DMS153 treated with DMSO at 0.1 percent for 48 hours (cell line): ENCODE measurements around the gene KRT86.
"Not testable (repeated sequence)": the region's sequence is repeated elsewhere in the genome, so short reads cannot be mapped to it uniquely, and the experiment has no call there.

Experiments
- DNase-seq: peaks from one replicate; lab custom pipeline; 2025; ENCODE audit not compliant: unreplicated experiment; lab: John Stamatoyannopoulos, UW

KRT86 gene

DNA sequence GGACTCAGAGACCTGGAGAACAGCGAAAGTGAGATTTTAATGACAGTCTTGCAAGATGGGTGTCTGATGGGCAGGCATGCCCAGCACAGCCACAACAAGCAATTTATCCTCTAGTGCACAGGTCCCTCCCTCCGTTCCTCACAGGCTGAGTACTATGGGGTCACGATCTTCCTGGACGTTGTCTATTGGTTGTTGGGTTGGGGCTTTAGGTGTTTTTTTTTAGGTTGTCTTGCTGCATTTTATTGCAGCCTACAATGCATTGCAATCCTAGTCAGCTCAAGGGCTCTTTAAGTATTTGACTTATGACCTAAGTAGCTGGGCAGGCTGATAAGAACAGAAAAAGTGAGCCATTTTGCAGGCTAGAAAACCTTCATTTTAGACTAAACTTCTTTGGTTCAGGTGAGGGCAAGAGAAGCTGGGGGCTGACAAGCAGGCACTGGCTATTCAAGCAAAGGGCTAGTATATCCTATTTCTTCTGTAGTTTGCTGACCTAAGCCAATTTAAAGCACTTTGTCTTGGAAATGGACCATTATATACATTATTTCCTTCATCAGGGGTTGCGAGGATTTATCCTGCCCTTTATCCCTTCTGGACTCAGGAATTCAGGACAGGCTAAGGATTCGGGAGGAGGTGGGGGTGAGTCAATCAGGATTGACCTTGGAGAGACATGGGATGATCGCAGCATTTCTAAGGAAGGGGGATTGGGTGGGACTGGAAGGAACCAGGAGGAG is 35.4 kb upstream of the KRT86 start:
- DNase-seq: no peak

DNA sequence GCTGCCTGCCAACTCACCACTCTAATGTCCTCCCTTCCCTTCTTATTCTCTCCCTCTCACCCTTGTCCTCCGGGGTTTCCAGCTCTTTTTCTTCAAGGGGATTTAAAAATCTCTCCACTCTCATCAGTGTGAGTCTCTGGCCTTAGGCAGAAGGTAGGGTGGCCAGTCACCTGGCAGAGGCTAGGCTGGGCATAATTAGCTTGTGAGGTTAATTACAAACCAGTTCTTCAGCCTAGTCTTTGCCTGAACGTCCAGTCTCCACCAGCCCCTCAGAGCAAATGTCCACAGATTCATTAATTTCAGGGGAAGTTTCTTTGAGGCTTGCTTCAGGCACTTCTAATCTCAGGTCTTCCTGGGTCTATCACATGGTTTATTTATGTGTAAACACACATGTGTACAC is 34.7 kb upstream of the KRT86 start:
- no peak for DNase-seq

DNA sequence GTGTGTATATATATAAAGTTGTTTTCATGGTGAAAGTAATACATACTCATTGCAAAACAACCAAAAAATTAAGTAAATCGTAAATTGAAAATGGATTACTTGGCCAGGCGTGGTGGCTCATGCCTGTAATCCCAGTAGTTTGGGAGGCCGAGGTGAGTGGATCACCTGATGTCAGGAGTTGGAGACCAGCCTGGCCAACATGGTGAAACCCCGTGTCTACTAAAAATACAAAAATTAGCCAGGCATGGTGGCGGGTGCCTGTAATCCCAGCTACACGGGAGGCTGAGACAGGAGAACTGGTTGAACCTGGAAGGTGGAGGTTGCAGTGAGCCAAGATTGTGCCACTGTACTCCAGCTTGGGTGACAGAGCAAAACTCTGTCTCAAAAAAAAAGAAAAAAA is 34.2 kb upstream of the KRT86 start:
- not testable (repeated sequence) for DNase-seq

DNA sequence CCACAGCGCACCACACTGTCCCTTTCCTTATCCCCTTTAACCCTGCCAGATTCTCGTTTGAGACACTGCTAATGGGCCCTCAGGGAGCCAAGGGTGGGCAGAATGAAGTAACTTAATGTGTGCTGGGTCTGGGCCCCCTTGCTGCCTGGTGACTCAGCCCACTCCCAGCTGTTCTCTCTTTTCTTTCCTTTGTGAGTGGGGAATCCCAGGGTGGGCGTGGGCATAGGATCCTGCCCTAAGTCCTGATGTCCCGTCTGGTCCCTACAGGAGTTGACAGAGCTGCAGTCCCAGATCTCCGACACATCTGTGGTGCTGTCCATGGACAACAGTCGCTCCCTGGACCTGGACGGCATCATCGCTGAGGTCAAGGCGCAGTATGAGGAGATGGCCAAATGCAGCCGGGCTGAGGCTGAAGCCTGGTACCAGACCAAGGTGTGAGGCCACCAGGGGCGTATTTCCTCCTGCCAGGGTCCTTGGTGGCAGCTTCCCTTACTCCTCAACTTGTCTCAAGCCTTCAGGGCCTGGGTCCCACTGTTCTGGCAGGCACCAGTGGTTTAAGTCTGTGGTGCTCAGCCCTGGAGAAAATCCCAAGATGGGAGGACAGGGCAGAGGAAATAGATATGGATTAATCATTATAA is 33.1 kb upstream of the KRT86 start:
- DNase-seq: no peak

DNA sequence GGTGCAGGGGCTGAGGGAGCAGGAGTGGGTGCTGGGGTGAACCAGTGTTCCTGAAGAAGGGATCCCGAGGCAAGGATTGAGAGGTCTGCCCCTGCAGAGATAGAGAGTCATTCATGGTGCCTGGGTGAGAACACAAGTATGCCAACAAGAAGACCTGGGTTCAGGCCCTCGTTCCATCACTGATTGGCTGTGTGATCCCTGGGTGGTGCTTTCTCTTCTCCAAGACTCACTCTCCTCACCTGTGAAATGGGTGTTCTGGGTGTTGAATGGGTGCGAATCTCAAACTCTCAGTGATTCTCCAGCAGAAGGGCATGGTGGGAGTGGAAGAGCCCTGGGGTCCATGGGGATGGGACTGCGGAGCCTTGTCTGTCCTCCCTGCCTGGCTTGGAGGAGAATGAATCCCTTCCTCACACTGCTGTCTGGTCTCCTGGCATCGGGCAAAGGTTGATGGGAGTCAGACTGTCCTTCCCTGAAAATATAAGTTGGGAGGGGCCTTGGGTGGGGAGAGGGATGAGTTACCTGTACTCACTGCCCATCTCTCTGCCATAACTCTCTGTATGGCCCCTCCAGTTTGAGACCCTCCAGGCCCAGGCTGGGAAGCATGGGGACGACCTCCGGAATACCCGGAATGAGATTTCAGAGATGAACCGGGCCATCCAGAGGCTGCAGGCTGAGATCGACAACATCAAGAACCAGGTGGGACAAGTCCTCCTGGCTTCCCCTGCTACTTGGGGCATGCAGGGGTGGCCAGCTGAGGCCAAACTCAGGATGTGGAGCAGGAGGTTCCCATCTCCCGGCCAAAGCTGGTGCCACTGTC is 31.8 kb upstream of the KRT86 start:
- no peak for DNase-seq

DNA sequence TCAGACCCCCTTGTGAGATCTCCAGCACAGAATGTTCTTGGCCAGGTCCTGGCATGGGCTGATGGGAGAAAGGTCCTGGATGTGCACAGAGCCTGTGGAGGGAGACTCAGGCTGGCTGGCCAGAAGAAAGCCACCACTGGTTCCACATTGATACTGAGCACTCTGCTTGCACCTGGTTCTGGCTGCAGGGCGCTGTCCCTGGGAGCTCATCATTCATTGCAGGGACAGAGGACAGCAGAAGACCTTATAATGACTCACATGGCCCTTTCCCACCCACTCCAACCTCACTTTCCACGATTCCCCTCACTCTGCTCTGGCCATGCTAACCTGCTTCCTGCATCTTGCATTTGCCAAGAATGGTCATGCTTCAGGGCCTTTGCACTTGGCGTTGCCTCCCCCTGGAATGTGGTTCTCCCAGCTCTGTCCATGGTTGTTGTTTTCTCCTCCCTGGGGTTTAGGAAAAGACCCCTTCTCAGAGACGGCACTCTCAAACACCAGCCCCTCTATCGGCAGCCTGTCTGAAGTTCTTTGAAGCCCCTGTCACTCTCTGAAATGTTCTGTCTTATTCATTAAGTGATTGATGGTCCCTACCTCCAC is 31.1 kb upstream of the KRT86 start:
- no peak for DNase-seq

DNA sequence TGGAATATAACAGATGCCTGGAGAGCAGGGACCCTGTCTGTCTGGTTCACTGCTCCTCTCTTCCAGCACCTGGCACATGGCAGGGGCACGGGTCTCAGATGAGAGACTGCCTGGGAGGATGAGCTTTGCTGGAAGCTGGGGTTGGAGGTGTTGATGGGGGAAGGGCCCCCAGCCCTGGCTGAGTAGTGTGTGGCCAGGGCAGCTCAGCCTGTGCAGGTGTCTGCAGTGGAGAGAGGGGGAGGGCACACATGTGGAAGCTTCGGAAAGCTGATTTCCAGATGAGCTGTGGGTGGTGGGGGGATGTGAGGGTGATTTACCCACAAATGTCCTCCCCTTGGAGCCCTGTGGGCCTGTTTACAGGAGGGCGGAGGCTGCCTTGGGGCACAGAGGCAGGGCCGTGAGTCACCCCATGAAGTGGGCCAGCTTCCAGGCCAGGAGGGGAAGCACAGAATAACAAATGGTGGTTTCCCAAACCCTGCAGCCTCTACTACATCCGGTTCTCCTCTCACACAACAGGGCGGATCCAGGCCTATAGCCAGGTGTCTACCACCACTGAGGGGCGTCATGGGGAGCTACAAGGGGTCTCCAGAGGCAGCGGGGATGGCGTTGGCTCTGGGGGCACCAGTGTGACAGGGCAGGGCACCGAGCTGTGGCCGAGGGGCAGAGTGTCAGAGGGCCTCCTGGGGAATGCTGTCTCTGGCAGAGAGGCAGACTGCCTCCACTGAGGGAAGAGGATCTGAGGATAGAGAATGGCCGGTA is 30.4 kb upstream of the KRT86 start:
- peak; percentile 67 for DNase-seq

DNA sequence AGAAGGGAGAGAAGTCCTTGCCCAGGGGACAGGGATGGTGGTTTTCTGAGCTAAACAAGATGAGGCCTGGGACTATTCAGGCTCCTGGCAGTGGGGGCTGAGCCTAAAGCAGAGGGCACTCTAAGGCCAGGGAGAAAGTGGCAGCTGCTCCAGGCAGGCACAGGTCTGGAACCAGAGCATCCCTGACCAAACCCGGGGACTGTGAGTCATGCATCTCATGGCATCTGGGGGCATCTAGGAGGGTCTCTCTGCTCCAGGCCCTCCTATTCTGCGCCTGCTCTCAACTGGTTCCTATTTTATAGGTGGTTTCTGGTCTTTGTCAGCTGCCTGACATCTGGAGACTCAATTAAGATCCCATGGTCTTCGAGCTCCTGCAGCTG is 29.8 kb upstream of the KRT86 start:
- DNase-seq: no peak

DNA sequence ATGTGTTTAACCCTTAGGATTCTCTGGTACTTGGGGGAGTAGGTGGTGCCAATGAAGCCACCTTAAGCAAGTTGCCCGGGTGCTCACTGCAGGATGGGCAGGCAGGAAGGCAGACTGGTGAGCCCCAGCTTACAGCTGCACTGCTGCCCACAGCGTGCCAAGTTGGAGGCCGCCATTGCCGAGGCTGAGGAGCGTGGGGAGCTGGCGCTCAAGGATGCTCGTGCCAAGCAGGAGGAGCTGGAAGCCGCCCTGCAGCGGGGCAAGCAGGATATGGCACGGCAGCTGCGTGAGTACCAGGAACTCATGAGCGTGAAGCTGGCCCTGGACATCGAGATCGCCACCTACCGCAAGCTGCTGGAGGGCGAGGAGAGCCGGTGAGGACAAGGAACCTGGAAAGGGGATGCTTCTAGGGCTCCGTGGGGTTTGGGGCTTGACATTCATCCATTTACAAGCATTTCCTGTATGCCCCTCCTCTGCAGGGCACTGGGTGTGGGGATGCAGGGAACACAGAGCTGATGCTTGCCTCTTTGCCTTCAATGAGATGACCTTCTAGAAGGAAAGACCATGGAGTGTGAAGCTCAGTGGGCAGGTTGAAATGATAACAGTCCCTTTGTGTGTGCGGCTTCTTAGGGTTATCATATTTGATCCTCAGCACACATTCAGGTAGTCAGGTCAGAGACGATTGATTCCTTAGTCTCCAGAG is 29.0 kb upstream of the KRT86 start:
- no peak for DNase-seq

DNA sequence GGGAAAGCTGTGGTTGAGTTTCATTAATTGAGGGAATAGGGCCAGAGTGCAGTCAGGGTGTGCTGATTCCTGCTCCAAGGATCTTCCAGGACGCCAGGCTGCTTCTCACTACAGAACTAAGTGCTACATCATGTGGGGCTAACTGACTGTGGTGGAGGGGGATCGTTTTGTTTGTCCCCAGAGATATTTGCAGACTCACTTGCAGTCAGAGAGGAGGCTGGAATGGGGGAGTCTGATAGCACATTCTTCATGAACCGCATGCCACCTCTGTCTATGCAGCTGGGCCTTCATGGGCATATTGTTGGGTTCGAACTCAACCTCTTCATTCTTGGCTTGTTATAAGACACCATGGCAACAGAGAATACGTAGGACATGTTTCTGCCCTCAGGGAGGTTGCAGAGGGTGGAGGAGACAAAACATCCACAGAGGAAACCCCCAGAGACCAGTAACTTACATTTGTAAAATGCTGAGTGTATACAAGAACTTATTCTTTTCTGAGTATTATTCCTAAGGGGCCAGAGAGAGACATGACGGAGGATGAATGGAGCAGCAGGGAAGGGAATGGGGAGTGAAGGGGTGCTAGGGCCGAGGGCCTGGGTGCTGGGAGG is 28.4 kb upstream of the KRT86 start:
- DNase-seq: no peak

DNA sequence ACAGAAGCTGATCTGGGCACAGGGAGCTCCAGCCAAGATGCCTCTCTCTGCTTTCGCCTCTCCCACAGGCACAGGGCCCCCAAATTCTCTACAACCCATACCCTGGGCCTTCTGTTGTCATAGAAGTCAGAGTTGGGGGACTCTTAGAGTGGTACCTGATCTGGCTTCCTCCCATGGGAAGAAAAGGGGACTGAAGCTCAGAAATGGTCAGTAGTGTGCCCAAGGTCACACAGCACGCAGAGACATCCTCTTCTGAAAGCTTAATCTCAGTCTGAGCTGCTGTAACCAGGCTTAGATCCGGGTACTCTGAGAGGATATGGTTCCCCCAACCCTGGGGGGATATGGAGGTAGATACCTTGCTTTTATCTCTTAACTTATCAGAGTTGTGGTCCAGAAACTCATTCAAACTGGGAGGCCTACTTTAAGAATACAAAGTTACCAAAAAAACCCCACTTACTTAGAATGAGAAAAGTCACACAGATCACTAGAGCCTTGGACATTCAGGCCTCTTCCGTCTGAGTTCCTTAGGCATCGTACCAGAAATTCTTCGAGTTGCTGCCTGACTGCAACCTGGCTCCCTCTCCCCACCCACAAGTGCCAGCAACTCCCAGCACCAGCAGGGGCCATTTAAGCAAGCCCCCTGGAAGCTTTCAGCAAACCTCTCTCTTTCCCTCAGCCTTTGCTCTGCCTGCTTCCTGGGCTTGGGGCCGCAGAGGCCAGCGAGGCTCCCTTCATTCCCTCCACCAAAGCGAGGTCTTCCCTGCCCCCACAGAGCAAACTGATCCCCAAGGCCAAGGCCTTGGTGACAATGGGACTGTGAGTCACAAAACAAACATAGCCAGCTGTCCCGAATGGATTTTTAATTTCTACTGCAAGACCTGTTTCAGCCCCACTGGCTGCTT is 27.5 kb upstream of the KRT86 start:
- DNase-seq: peak; percentile 87

DNA sequence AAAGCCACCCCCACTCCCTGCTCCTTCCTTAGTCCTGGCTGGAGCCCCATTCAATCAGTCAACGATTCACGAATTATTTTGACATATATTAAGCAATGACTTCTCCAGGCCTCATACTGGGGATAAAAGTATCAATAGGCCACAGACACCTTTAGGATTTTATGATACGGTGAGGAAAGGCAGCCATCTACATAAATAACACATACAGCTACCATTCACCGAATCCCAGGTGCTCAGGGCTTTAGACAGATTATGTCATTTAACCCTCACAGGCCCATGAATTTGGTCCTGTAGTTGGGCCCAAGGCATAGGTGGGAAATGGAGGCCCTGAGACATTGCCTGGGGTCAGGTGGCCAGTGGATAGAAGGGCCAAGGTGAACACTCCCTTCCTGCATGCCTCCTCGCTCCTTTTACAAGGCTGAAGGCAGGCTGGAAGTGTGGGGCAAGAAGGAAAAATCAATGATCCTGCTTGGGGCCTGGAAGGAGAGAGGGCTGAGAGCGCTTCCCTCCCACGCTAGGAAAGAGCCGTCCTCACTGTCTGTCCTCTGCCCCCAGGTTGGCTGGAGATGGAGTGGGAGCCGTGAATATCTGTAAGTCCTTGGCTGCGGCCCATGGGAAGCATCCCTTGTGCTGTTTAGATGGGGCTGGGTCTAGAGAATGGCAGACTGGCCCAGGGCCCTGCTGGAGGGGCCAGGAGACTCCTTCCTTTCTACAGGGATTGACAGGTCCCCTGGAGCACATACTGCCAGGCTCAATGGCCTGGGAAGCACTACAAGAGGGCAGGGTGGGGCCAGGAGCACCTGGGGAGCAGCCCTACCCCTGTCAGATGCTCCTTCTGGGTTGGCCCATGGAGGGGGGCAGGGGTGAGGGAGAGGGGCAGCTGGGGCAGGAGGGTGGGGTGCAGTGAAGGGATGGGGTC is 26.6 kb upstream of the KRT86 start:
- no peak for DNase-seq

DNA sequence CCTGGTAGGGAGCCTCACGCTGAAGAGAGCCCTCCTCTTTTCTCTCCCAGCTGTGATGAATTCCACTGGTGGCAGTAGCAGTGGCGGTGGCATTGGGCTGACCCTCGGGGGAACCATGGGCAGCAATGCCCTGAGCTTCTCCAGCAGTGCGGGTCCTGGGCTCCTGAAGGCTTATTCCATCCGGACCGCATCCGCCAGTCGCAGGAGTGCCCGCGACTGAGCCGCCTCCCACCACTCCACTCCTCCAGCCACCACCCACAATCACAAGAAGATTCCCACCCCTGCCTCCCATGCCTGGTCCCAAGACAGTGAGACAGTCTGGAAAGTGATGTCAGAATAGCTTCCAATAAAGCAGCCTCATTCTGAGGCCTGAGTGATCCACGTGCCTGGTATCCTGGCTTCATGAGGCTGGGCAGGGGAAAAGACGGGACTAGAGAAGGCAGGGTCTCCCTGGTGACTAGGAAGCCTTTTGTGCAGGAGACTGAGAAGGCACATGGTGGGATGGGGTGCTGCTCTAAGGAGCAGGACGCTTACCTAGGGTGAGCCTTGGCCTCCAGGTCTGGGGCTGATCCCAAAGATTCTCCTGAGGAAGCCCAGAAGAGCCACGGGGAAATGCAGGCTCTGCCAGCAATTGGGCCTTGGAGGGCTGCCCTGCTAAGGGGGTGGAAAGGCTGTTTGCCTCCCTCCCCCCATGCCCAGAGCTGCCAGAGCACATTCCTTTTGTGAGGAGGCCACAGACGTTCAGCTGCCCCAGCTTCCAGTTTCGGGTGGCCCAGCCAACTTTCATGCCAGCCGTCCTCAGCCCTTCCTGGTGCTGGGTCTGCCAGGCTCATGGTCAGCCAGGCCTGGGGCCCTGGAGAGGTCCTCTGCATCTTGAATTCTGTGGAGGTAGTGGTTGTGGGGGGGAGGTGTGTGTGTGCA is 25.6 kb upstream of the KRT86 start:
- DNase-seq: no peak

DNA sequence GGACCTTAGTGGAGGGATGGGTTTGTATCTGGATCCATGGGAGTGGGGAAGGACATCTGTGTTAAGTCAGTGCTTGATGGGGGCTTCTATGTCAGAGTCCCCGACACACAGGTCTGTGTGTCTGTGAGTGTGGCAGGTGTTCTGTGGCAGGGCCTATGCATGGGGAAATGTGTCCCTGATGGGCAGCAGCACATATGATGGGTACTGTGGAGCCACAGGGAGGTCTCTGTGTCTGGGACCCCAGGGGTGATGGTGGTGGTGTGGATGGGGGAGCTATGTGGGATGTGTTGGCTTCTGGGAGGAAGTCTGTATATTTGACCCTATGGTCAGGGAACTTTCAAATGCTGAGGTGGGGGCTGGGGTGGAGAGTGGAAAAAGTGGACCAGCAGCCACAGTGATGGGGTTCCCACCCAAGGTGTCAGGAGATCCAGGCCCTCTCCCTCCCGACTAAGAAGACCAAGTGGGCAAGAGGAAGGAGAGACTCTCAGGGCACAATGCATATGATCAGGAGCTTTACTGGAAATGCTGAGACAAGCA is 24.9 kb upstream of the KRT86 start:
- DNase-seq: no peak

DNA sequence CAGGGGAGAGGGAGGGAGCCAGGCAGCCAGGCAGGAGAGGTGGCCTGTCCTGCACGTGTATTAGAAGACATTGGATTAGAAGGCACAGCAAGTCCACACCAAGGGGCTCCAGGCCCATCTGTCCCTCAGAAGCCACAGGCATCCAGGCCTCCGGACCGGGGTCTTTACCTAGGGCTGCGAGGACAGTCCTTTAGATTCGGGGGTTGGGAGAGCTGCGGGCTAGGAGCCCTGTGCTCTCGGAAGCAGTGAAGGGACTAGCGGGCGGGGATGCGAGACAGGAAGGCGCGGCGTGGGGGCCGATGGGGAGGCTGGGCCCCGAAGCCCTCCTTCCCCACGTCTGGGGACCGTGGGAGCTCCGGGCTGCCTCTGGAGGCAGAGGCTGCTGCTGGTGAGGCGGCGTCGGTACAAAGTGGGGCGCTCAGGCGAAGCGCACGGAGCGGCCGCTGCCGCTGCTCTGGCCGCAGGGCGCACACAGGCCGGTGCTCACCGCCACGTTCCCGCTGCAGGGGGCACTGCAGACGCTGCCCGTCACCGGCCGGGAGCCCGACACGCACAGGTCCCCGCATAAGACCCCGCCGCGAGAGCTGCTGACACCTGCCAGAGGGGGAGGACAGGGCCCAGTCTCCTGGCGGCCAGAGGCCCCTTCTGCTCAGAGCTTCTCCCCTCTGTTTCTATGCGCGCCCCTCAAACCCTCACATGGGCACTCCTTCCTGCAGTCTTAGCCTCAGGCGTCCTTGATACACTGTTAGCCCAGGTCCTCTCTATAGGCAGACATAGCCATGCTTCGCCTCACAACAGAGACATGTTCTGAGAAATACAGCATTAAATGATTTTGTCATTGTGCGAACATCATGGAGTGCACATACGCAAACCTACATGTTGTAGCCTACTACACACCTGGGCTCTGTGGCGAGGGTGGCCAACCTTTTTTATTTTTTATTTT is 24.1 kb upstream of the KRT86 start:
- no peak for DNase-seq
